GM11168 (cell line): Measurements from ENCODE around the gene AFG1L.
"Not testable (repeated sequence)": the region's sequence is repeated elsewhere in the genome, so short reads cannot be mapped to it uniquely, and the experiment has no call there.

Experiments
- in situ Hi-C: fragments of 300-500 bp; cut with MboI; formaldehyde crosslinking; loops from one replicate; pipeline ENCODE4 v1.12.0; 2022; ENCODE audit warnings: low sequenced_read_pairs; ENCODE audit not compliant: unreplicated experiment

Gene AFG1L

GRCh38 chr6:108294727-108295625, at the start of gene AFG1L:
AFG1L (plus strand) TSS chr6:108295054; CDS start chr6:108295080, 26 bp downstream.
- in situ Hi-C loops, result no loop called here

- in situ Hi-C loops, result not testable (repeated sequence)
Observed at GRCh38 chr6:108245095-108245494, 49.8 kb upstream of the AFG1L start.

GRCh38 chr6:108247965-108248536, 46.8 kb upstream of the AFG1L start:
- in situ Hi-C loops, result no loop called here

GRCh38 chr6:108250240-108250866, 44.5 kb upstream of the AFG1L start:
- in situ Hi-C loops, result no loop called here

GRCh38 chr6:108251252-108251651, 43.6 kb upstream of the AFG1L start:
- in situ Hi-C loops, result no loop called here

- in situ Hi-C loops, result no loop called here
Observed at GRCh38 chr6:108252055-108252454, 42.8 kb upstream of the AFG1L start.

- in situ Hi-C loops, result no loop called here
Observed at GRCh38 chr6:108253241-108253640, 41.6 kb upstream of the AFG1L start.

GRCh38 chr6:108254433-108255410, 40.1 kb upstream of the AFG1L start:
- in situ Hi-C loops, result no loop called here

GRCh38 chr6:108260126-108260808, 34.6 kb upstream of the AFG1L start:
- in situ Hi-C loops, result no loop called here

- in situ Hi-C loops, result no loop called here
Observed at GRCh38 chr6:108260809-108261569, 33.9 kb upstream of the AFG1L start, which contains the start of gene SNX3. SNX3 (minus strand) TSS chr6:108261040; CDS start chr6:108260921, 119 bp downstream.

- in situ Hi-C loops, result no loop called here
Observed at GRCh38 chr6:108263371-108263770, 31.5 kb upstream of the AFG1L start.

GRCh38 chr6:108268845-108269244, 26.0 kb upstream of the AFG1L start:
- in situ Hi-C loops, result no loop called here

- in situ Hi-C loops, result not testable (repeated sequence)
Observed at GRCh38 chr6:108269955-108270354, 24.9 kb upstream of the AFG1L start.

- in situ Hi-C loops, result no loop called here
Observed at GRCh38 chr6:108274546-108274945, 20.3 kb upstream of the AFG1L start.

- in situ Hi-C loops, result no loop called here
Observed at GRCh38 chr6:108275976-108276375, 18.9 kb upstream of the AFG1L start.

GRCh38 chr6:108277295-108277694, 17.6 kb upstream of the AFG1L start:
- in situ Hi-C loops, result no loop called here

GRCh38 chr6:108277831-108278230, 17.0 kb upstream of the AFG1L start:
- in situ Hi-C loops, result no loop called here

- in situ Hi-C loops, result no loop called here
Observed at GRCh38 chr6:108285381-108285780, 9.5 kb upstream of the AFG1L start.

GRCh38 chr6:108286366-108286765, 8.5 kb upstream of the AFG1L start:
- in situ Hi-C loops, result no loop called here
